Activated T-cell treated with anti-CD3 and anti-CD28 coated beads, Interleukin-2, amount 50 U/mL, for 4 hours (primary cell): Measurements from ENCODE around the gene ADRA2A. TPM values are rescaled to one million over a fixed set of nuclear protein-coding genes. Genes with fewer than 3 reads are reported as not detected.
A peak's percentile ranks its signal among the peaks of the same experiment; 100 is the strongest.

ENCODE experiments used
- ATAC-seq, 2 donors: fragments of 200-7000 bp; cut with Tn5 transposase; one replicate each; pipeline ENCODE4 v1.10.0; 2021
- DNase-seq: peaks from one replicate; pipeline ENCODE4 v3.0.0-alpha.2; 2020
- H3K27me3 Mint-ChIP-seq: one replicate; pipeline ENCODE4 v1.8.0; 2021; ENCODE audit warnings: low read depth, mixed read lengths
- H3K36me3 Mint-ChIP-seq: one replicate; pipeline ENCODE4 v1.8.0; 2022; ENCODE audit warnings: mixed read lengths; ENCODE audit not compliant: insufficient read depth
- H3K4me1 Mint-ChIP-seq: one replicate; pipeline ENCODE4 v1.8.0; 2021; ENCODE audit warnings: low read depth, mixed read lengths
- H3K4me3 Mint-ChIP-seq: one replicate; pipeline ENCODE4 v1.8.0; 2021; ENCODE audit warnings: mild to moderate bottlenecking, moderate library complexity, mixed read lengths
- H3K9me3 Mint-ChIP-seq: one replicate; pipeline ENCODE4 v1.8.0; 2021; ENCODE audit warnings: mixed read lengths
- total RNA-seq, 3 donors: library from RNA; stranded (reverse); gene quantifications; one replicate each; pipeline ENCODE4 v1.2.1, GENCODE V29; 2021

Gene ADRA2A
- under 1 TPM; 0.05 to 0.10 (median 0.05) TPM for total RNA-seq

GRCh38 chr10:111076682-111077478, at the start of gene ADRA2A:
TSS of gene ADRA2A (plus strand) at chr10:111077029. CDS start at chr10:111077997, 968 bp downstream.
- no peak for DNase-seq
- no peaks in the 10 kb centered on the region for H3K9me3 Mint-ChIP-seq
- H3K36me3 Mint-ChIP-seq, result no peaks in the 10 kb centered on the region
- peaks cover 16% of the 10 kb centered on the region for H3K4me1 Mint-ChIP-seq
- H3K27me3 Mint-ChIP-seq, result peaks cover 68% of the 10 kb centered on the region
- peak within 1 kb of the TSS; percentile 71 for H3K4me3 Mint-ChIP-seq
- peak; percentile 53 to 56 for ATAC-seq

DNA sequence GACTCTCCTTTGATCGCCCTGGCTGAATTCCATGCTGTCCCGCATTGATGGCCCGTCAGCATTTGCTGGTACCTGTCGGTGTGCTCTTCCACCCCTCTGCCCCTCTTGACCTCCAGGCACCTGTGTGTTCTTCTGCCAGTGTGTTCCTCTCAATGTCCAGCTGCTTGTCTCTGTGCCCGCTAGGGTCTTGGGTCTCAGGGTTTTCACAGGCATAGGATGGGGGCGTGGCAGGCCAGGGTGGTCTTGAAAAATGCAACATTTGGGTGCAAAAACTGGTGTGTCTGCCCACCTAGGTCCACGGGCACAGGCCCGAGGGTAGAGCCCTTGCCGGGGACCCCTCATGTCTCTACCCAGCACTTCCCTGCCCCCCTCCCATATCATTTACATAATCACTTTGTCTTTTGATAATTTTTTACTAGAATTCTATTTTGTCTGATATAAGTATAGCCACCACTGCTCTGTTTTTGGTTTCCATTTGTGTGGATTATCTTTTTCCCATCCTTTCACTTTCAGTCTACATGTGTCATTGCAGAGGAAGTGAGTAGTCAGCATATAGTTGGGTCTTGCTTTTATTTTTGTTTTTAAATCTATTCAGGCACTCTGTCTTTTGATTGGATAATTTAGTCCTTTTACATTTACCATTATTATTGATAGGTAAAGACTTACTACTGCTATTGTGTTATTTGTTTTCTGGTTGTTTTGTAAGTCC, 46.6 kb upstream of the ADRA2A start:
- Mint-ChIP-seq H3K4me3 (no peak overlapping the region), H3K4me1 (peaks cover 6% of the 10 kb centered on the region), H3K36me3 (peaks cover 22% of the 10 kb centered on the region)

GRCh38 chr10:111034598-111035310, 42.1 kb upstream of the ADRA2A start:
- Mint-ChIP-seq H3K9me3 (peaks cover 18% of the 10 kb centered on the region), H3K4me3 (no peak overlapping the region), H3K27me3 (peaks cover 3% of the 10 kb centered on the region), H3K36me3 (peaks cover 8% of the 10 kb centered on the region), H3K4me1 (peaks cover 6% of the 10 kb centered on the region)
- no peak for DNase-seq
- no peak for ATAC-seq

More for the DNA sequence above, 46.6 kb upstream of the ADRA2A start:
- peaks cover 34% of the 10 kb centered on the region for H3K9me3 Mint-ChIP-seq
- no peak for DNase-seq
- no peaks in the 10 kb centered on the region for H3K27me3 Mint-ChIP-seq
- peak; percentile 56 to 87 for ATAC-seq

DNA sequence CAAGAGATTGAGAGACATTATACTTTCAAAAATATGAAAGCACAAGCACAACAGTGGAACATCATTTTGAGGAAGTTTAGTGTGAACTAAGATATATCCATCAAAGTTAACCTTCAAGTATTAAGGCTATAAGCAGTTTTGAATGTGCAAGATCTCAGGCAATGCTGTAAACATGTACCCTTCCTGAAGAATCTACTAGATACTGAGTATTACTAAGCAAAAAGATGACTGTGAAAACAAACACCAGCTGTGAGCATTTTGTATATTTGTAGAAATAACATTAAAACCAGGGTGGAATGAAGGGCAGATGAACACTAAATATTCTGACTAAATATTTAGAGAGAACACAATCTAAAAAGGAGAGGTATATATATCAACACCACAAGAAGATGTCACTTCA, 41.3 kb upstream of the ADRA2A start:
- no peaks in the 10 kb centered on the region for H3K4me1 Mint-ChIP-seq
- H3K36me3 Mint-ChIP-seq, result peaks cover 6% of the 10 kb centered on the region
- DNase-seq (no peak), ATAC-seq (no peak)
- no peak overlapping the region for H3K4me3 Mint-ChIP-seq
- peaks cover 5% of the 10 kb centered on the region for H3K27me3 Mint-ChIP-seq
- H3K9me3 Mint-ChIP-seq, result peaks cover 22% of the 10 kb centered on the region

- no peaks in the 10 kb centered on the region for H3K36me3 Mint-ChIP-seq
- H3K9me3 Mint-ChIP-seq, result peaks cover 32% of the 10 kb centered on the region
- no peak overlapping the region for H3K4me3 Mint-ChIP-seq
Measured at GRCh38 chr10:111037858-111038257, 39.0 kb upstream of the ADRA2A start.

DNA sequence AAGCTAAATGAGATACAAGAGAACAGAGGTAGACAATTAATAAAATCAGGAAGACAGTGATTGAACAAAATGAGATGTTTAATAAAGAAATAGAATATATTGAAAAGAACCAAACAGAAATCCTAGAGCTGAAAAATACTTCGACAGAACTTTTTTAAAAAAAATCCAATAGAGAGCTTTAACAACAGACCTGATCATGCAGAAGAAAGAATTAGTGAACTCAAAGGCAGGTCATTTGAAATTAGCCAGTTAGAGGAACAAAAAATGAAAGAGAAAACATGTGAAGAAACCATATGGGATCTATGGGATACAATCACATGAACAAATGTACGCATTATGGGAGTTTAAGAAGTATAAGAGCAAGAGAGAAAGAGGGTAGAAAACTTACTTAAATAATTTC, 37.3 kb upstream of the ADRA2A start:
- H3K4me1 Mint-ChIP-seq, result no peaks in the 10 kb centered on the region

More at GRCh38 chr10:111037858-111038257, 39.0 kb upstream of the ADRA2A start:
- Mint-ChIP-seq H3K4me1 (no peaks in the 10 kb centered on the region), H3K27me3 (peaks cover 7% of the 10 kb centered on the region)
- DNase-seq (no peak), ATAC-seq (no peak)

GRCh38 chr10:111057006-111057405, 19.8 kb upstream of the ADRA2A start:
- ATAC-seq, result no peak
- no peak for DNase-seq
- Mint-ChIP-seq H3K36me3 (peaks cover 2% of the 10 kb centered on the region), H3K4me1 (no peaks in the 10 kb centered on the region), H3K27me3 (peaks cover 33% of the 10 kb centered on the region), H3K9me3 (peaks cover 24% of the 10 kb centered on the region), H3K4me3 (no peak overlapping the region)

More for the DNA sequence above, 37.3 kb upstream of the ADRA2A start:
- DNase-seq (no peak), ATAC-seq (no peak)
- H3K4me3 Mint-ChIP-seq, result no peak overlapping the region
- H3K36me3 Mint-ChIP-seq, result no peaks in the 10 kb centered on the region
- H3K9me3 Mint-ChIP-seq, result peaks cover 30% of the 10 kb centered on the region
- peaks cover 7% of the 10 kb centered on the region for H3K27me3 Mint-ChIP-seq

DNA sequence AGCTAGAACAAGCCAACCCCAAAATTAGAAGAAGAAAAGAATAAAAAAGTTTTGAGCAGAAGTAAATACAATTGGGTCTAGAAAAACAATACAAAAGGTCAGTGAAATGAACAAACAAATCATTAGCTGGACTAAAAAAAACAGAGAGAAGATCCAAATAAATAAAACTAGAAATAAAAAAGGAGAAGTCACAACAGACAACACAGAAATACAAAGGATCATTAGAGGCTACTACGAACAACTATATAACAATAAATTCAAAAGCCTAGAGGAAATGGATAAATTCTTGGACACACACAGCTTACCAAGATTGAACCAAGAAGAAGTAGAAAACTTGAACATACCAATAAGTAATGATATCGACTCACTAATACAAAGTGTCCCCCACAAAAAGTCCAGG, 13.4 kb upstream of the ADRA2A start:
- no peak for ATAC-seq
- no peak overlapping the region for H3K4me3 Mint-ChIP-seq
- H3K9me3 Mint-ChIP-seq, result peaks cover 19% of the 10 kb centered on the region
- no peaks in the 10 kb centered on the region for H3K4me1 Mint-ChIP-seq
- peaks cover 48% of the 10 kb centered on the region for H3K27me3 Mint-ChIP-seq
- no peak for DNase-seq
- peaks cover 2% of the 10 kb centered on the region for H3K36me3 Mint-ChIP-seq

DNA sequence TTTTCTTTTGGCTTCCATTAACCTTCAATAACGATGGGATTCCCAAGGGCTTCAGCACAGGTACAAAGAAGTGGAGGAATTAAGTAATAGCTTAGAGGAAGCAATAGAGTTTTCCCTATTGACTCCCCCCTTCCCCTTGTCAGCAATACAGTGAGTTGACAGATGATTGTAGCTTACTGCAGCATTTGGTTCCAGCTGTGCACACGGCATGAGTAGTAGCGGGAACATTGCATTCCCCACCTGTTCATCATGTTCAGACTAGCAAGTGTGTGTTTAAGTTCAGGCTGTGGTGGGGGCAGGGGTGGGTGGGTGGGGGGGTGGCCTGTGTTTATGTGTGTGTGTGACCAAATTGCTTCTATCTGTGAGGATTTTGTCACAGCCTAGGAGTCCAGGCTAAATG, 4.6 kb upstream of the ADRA2A start:
- H3K27me3 Mint-ChIP-seq, result peaks cover 44% of the 10 kb centered on the region
- no peak for DNase-seq
- H3K36me3 Mint-ChIP-seq, result no peaks in the 10 kb centered on the region
- H3K9me3 Mint-ChIP-seq, result peaks cover 5% of the 10 kb centered on the region
- H3K4me1 Mint-ChIP-seq, result peaks cover 6% of the 10 kb centered on the region
- no peak for ATAC-seq
- H3K4me3 Mint-ChIP-seq, result no peak overlapping the region

GRCh38 chr10:111075577-111076185, 1.1 kb upstream of the ADRA2A start:
- ATAC-seq (no peak), DNase-seq (no peak)
- Mint-ChIP-seq H3K36me3 (no peaks in the 10 kb centered on the region), H3K4me3 (peak overlapping the region; percentile 71), H3K27me3 (peaks cover 63% of the 10 kb centered on the region), H3K4me1 (peaks cover 16% of the 10 kb centered on the region), H3K9me3 (no peaks in the 10 kb centered on the region)

DNA sequence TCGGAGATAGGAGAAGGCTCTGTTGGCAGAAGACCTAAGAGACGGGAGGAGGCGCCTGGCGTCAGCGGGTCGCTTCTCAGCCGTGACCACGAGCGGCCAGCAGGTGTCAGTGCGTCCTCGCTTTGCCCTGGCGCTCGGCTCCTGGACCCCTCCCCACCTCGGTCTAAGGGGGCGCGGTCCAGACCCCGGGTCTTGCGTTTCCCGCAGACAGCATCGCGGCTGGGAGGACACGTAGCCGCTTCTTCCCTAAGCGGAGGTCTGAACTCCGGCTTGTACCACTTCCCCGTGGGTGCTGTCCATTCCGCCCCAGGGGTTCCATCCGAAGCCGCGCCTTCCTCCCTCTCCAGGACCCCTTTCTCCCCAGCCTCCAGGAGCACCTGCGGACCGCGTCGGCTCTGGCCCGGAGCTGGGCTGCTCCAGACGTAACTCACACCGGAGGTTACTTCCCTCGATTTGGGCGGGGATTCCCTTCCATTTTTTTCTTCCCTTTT, 593 bp upstream of the ADRA2A start:
- peak overlapping the region; percentile 71 for H3K4me3 Mint-ChIP-seq
- ATAC-seq, result peak; percentile 64
- H3K4me1 Mint-ChIP-seq, result peaks cover 16% of the 10 kb centered on the region

DNA sequence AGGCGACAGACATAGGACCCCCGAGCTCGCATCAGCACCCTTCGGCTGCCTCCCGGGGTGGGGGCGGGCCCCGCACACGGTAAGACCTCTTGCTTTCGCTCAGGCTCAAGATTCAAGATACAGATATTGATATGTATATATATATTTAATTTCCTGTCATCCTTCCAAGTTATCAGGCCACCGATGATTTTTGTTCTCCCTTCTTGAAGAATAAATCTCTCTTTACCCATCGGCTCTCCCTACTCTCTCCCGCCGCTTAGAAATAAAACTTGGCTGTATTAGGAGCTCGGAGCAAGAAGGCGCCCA, 603 bp downstream of the ADRA2A start:
- no peak for ATAC-seq
- Mint-ChIP-seq H3K27me3 (peaks cover 70% of the 10 kb centered on the region), H3K36me3 (no peaks in the 10 kb centered on the region), H3K4me3 (peak overlapping the region; percentile 69), H3K4me1 (peaks cover 16% of the 10 kb centered on the region), H3K9me3 (no peaks in the 10 kb centered on the region)
- DNase-seq, result no peak

More for the DNA sequence above, 593 bp upstream of the ADRA2A start:
- peaks cover 63% of the 10 kb centered on the region for H3K27me3 Mint-ChIP-seq
- no peaks in the 10 kb centered on the region for H3K36me3 Mint-ChIP-seq
- no peaks in the 10 kb centered on the region for H3K9me3 Mint-ChIP-seq
- peak; percentile 33 for DNase-seq

GRCh38 chr10:111077785-111078504, 1.1 kb downstream of the ADRA2A start:
- Mint-ChIP-seq H3K27me3 (peaks cover 70% of the 10 kb centered on the region), H3K9me3 (no peaks in the 10 kb centered on the region), H3K4me1 (peaks cover 16% of the 10 kb centered on the region), H3K4me3 (peak overlapping the region; percentile 69), H3K36me3 (no peaks in the 10 kb centered on the region)
- DNase-seq (no peak), ATAC-seq (peak in 1 of 2 donors; percentile 19)
